B cell (primary cell): ENCODE data around the gene SERF1A.
"Not testable (repeated sequence)": the region's sequence is repeated elsewhere in the genome, so short reads cannot be mapped to it uniquely, and the experiment has no call there.

ENCODE experiments used
- EZH2 ChIP-seq: IDR thresholded peaks from 2 replicates; pipeline ENCODE4 v1.6.1; 2012; ENCODE audit warnings: borderline replicate concordance, low read depth, mild to moderate bottlenecking, moderate library complexity, low read length; ENCODE audit not compliant: insufficient read depth, poor library complexity, severe bottlenecking
- TF ChIP-seq, protein P1 (sequence below): fragments of 200-600 bp; IDR thresholded peaks from one replicate; pipeline ENCODE4 v1.8.0; 2022; ENCODE audit warnings: antibody characterized with exemption, mild to moderate bottlenecking

DNA sequence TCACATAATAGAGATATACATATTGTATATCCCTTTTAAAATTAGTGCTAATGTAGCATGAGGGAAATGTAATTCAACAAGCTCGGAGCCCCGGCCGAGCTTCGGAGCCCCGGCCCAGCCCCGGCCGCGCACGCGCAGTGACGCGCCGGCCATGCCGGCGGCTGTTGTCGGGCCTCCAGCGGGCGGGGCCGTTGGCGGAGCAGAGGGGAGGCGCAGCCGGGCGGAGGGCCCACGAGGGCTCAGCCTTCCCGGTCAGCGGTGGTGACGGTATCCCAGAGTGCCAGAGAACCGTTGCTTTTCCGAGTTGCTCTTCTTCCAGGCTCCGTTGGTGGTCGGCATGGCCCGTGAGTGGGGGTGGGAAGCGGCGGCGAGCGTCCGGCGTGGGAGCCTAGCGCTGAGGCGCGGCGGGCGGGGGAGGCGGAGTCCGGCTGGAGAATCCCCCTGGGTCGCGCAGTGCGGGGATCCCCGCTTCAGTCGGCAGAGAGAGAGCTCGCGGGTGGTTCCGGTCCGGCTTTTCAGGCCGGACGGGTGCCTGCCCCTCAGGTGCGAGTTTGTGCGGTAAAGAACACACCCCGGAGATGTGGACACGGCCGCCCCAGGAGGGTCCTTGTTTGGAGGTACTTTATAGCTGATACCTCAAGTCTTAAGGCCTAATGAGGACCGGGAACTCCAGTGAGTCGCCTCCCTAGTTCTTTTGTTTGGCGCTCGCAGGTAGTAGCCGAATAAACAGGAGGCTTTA lies at the start of gene SERF1A:
- TF ChIP-seq, protein P1, sequence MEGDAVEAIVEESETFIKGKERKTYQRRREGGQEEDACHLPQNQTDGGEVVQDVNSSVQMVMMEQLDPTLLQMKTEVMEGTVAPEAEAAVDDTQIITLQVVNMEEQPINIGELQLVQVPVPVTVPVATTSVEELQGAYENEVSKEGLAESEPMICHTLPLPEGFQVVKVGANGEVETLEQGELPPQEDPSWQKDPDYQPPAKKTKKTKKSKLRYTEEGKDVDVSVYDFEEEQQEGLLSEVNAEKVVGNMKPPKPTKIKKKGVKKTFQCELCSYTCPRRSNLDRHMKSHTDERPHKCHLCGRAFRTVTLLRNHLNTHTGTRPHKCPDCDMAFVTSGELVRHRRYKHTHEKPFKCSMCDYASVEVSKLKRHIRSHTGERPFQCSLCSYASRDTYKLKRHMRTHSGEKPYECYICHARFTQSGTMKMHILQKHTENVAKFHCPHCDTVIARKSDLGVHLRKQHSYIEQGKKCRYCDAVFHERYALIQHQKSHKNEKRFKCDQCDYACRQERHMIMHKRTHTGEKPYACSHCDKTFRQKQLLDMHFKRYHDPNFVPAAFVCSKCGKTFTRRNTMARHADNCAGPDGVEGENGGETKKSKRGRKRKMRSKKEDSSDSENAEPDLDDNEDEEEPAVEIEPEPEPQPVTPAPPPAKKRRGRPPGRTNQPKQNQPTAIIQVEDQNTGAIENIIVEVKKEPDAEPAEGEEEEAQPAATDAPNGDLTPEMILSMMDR = not testable (repeated sequence)
- not testable (repeated sequence) for TF ChIP-seq EZH2
